ENCODE results near the gene DPH1. TPM values are rescaled to one million over a fixed set of nuclear protein-coding genes. Genes with fewer than 3 reads are reported as not detected.
A peak's percentile ranks its signal among the peaks of the same experiment; 100 is the strongest.

The DPH1 gene
- total and polyA plus RNA-seq, 5 experiments from 2014 or later, result 26.6 to 124 (median 47.0) TPM

DNA sequence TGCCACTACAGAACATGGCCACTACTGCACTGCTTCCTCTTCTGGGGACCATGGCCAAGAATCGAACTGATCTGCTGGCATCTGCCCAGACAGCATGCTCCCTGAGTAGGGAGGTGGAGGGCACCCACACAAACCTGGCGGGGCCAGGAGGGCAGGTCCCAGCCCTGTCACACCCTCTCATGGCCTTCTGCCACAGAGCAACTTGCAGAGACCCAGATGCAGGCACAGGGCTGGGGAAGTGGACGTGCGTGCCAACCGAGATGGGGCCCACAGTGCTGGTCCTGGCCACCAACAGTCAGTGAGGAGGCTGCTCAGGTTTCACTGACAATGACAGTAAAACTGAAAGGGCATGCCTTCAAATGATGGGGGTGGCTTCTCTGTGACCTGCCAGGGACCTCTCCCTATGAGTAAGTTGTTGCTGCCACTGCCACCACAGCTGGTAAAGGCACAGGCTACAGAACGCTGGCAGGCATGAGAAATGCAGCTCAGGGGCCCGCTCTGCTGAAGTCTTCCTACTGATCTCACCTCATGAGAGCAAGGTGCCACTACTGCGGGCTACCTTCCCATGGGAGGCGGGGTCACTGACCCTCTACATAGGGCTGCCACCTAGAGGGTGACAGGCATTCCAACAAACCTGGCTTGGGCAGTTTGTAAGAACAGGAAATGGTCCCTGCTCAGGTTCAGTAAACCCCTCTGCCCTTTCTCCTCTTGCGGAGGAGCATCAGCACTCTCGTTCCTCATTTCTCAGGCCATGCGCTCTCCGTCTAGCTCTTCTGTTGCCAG lies 40.5 kb downstream of the DPH1 start:
- peaks cover 0 to 19% (median 5%) of the 10 kb centered on the region in 4 donors for H3K4me1 Mint-ChIP-seq
- ATAC-seq (peak in 1 of 2 donors; percentile 38), DNase-seq (no peak)
- H3K9me3 Mint-ChIP-seq, result no peaks in the 10 kb centered on the region
- H3K27me3 Mint-ChIP-seq, result peaks cover 0 to 6% (median 1%) of the 10 kb centered on the region in 5 donors
- POLR2A ChIA-PET, result no interaction called here
- H3K27ac Mint-ChIP-seq, result peak overlapping the region in 4 of 10 donors; percentile 24 to 77 (median 41)
- peaks cover 8 to 82% (median 61%) of the 10 kb centered on the region in 3 donors for H3K36me3 Mint-ChIP-seq
- H3K4me3 Mint-ChIP-seq, result peak overlapping the region in 1 of 10 donors; percentile 30

DNA sequence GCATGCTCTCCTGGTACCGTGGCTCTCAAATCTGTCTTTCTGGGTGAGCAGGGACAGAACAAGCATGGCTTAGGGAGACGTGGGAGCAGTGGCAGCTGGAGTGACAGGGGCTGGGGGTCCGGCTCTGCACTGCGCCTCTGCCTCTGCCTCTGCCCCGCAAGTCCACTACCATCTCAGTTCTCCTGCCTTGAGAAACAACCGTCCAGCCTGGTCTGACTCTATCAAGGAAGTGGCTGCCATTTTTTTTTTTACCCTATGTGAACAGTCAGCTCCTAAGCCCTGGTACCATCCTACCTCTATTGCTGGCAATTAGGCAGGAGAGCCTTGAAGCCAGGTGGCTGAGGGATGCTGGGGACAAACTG lies 41.1 kb downstream of the DPH1 start:
- Mint-ChIP-seq H3K36me3 (peaks cover 8 to 81% (median 59%) of the 10 kb centered on the region in 3 donors), H3K4me1 (peaks cover 0 to 24% (median 6%) of the 10 kb centered on the region in 4 donors), H3K9me3 (no peaks in the 10 kb centered on the region), H3K4me3 (no peak overlapping the region), H3K27ac (peak overlapping the region in 3 of 10 donors; percentile 53 to 77 (median 55)), H3K27me3 (peaks cover 0 to 4% (median 1%) of the 10 kb centered on the region in 5 donors)
- no peak for DNase-seq
- no peak for ATAC-seq
- POLR2A ChIA-PET, result no interaction called here

DNA sequence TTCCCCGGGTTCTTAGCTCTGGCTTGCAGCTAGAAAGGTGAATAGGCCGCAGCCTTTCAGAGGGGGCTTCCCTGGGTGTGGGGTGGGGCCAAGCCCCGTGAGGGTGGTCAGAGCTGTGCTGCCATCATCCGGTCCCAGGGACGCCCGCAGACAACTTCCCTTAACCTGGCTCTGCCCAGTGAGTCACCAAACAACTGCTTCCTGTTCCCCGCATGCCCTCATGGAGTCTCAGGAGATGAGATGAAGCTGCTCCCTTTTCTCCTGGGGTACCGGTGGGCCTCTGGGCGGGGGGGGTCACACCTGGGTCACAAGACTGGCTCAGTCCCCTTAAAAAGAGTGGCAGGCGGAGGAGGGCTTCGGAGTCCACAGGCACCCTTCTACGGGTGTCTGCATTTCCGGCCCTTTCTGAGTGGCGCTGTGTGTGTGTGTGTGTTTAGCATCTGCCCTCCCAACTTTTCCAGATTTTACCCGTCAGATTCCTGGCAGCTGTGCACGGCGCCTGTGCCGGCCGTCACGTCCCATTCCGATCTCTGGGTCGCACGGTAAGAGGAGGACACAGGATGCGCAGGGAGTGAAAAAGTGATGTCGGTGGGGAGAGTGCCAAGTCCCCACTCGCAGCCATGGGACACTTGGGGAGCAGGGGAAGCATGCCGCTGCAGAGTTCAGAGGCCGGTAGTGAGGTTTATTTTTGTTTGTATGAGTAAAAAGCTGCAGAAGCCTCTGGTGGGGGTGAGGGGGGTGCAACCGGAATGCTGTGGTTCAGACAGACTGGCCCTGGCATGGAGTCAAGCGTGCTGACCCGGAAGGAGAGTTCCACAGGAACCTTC lies 41.7 kb downstream of the DPH1 start:
- H3K27me3 Mint-ChIP-seq, result peaks cover 0 to 4% (median 0%) of the 10 kb centered on the region in 5 donors
- no peaks in the 10 kb centered on the region for H3K9me3 Mint-ChIP-seq
- POLR2A ChIA-PET, result no interaction called here
- peaks cover 0 to 26% (median 6%) of the 10 kb centered on the region in 4 donors for H3K4me1 Mint-ChIP-seq
- no peak overlapping the region for H3K4me3 Mint-ChIP-seq
- ATAC-seq, result no peak
- DNase-seq, result no peak
- peaks cover 4 to 80% (median 60%) of the 10 kb centered on the region in 3 donors for H3K36me3 Mint-ChIP-seq
- peak overlapping the region in 1 of 10 donors; percentile 7 for H3K27ac Mint-ChIP-seq

DNA sequence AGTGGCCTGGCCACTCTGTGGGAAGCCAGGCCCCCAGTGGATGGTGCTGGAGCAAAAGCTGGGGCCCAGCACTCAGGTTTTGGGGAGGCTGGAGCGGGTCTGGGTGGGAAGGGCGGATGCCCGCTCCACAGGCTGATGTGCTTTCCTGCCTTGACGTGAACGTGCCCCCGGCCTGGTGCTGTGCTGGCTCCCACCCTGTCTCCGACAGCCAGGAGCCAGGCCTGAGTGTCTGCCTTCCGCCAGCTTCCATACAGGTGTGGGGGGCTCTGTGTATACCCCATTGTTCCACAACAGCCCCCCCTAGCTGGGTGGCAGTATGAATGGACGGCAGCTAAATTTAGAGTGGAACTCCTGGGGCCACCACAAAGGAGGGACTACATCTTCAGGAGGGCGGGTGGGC lies 45.0 kb downstream of the DPH1 start:
- DNase-seq, result no peak
- peaks cover 0 to 28% (median 5%) of the 10 kb centered on the region in 4 donors for H3K4me1 Mint-ChIP-seq
- no peaks in the 10 kb centered on the region for H3K9me3 Mint-ChIP-seq
- no peak overlapping the region for H3K4me3 Mint-ChIP-seq
- H3K36me3 Mint-ChIP-seq, result peaks cover 2 to 81% (median 53%) of the 10 kb centered on the region in 3 donors
- peak overlapping the region in 1 of 10 donors; percentile 31 for H3K27ac Mint-ChIP-seq
- no peak for ATAC-seq
- POLR2A ChIA-PET, result no interaction called here
- peaks cover 0 to 2% (median 0%) of the 10 kb centered on the region in 5 donors for H3K27me3 Mint-ChIP-seq

DNA sequence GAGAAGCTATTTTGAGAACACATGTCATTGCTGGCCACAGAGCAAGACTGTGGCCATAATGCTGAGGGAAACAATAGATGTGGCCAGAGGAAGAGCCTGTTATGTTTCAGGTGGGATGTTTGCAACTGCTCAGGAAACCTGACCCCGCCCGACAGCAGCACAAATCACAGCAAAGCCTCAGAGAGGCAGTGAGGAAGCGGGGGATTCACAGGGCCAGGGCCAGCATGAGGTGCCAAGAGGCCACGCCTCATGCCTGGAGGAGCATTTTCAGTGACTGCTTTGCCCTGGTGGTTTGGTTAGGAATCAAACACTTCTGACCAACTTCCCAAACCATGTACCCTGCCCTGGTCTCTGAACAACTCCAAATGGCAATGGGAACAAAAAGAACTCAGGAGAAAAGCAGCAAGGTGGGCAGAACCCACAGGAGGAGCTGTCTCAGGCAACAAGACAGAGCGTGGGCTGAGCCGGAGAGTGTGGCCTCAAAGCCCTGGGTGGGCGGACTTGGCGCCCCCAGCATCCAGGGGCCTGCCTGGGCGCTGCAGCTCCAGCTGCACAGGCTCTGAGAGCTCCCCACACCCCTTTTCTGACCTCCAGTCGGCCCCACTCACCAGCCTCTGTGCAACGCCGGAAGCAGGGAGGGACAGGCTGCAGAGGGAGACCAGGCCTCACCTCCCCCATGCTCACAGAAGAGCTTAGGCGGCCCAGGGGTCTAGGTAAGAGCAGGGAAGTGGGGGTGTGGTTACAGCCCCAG lies 45.6 kb downstream of the DPH1 start:
- H3K36me3 Mint-ChIP-seq, result peaks cover 0 to 82% (median 55%) of the 10 kb centered on the region in 3 donors
- peak overlapping the region in 4 of 10 donors; percentile 11 to 58 (median 38) for H3K27ac Mint-ChIP-seq
- ATAC-seq (peak in 1 of 2 donors; percentile 25), DNase-seq (no peak)
- peaks cover 0 to 25% (median 5%) of the 10 kb centered on the region in 4 donors for H3K4me1 Mint-ChIP-seq
- POLR2A ChIA-PET, result interaction anchor here (0.6 kb wide), 1 partner anchor 360 kb away, joined by 4 read pairs; no protein-coding TSS in a partner anchor
- no peak overlapping the region for H3K4me3 Mint-ChIP-seq
- H3K9me3 Mint-ChIP-seq, result no peaks in the 10 kb centered on the region
- peaks cover 0 to 2% (median 0%) of the 10 kb centered on the region in 5 donors for H3K27me3 Mint-ChIP-seq

DNA sequence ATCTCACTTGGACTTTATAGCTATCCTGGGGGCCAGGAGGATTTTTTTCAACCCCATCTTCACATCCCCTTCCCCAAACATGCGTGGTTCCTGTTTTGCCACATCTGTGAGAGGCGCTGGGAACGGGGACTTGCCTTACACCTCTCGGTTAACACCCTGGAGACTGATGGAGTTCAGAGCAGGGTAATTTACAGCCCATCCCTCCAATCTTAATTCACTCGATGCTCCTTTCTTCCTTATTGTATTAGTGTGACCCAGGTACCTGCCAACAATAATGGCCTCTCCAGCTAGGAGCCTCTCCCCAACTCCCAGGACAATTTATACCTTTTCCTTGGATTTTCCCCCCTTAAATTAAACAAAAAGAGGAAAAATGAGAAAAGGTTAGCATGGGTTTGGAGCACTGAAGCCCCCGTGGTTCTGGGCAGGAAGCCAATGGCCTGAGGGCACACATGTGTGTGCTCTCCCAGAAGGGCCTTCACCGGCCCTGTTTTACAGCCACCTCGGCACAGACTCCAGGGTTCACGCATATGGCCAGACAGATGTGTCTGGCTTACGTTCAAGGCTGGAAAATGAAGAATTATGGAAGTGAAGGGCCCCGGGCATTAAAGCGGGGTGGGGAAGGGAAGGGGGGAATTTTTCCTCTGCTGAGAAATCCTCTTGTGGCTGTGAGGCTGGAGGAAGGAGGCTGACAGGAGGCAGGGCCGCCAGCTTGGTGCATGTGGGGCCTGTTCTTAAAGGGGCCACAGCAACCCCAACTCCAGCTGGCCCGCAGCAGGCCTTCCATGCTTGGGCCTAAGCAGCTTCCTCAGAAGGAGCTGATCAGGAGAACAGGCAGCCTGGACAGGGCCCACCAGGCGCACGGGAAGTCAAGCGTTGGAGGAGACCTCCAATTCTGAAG lies 46.4 kb downstream of the DPH1 start:
- no peak overlapping the region for H3K4me3 Mint-ChIP-seq
- peaks cover 0 to 2% (median 0%) of the 10 kb centered on the region in 5 donors for H3K27me3 Mint-ChIP-seq
- POLR2A ChIA-PET, result interaction anchor here (0.6 kb wide), 1 partner anchor 360 kb away, joined by 4 read pairs; no protein-coding TSS in a partner anchor
- H3K4me1 Mint-ChIP-seq, result peaks cover 0 to 23% (median 4%) of the 10 kb centered on the region in 4 donors
- H3K36me3 Mint-ChIP-seq, result peaks cover 0 to 81% (median 55%) of the 10 kb centered on the region in 3 donors
- H3K27ac Mint-ChIP-seq, result peak overlapping the region in 1 of 10 donors; percentile 66
- no peak for DNase-seq
- ATAC-seq, result no peak
- no peaks in the 10 kb centered on the region for H3K9me3 Mint-ChIP-seq

DNA sequence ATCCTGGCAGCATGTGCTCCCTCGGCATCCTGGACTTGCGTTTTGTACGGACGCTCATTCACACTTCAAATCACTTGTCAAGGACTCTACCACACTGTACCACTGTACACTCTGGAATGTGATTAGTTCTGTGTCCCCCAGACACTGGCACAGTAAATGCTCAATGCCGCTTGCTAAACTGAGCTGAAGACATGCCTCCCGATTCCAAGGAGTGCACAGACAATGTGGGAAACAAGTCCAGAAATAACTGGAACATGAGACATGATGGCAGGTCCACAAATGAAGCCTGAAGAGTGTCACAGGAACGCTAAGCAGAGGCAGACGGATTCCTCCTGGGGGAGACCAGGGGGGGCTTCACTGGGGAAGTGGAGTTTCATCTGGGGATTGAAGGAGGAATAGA lies 47.1 kb downstream of the DPH1 start:
- Mint-ChIP-seq H3K27ac (no peak overlapping the region), H3K4me1 (peaks cover 0 to 30% (median 5%) of the 10 kb centered on the region in 4 donors), H3K27me3 (peaks cover 0 to 2% (median 0%) of the 10 kb centered on the region in 5 donors), H3K9me3 (no peaks in the 10 kb centered on the region), H3K36me3 (peaks cover 5 to 81% (median 60%) of the 10 kb centered on the region in 3 donors), H3K4me3 (no peak overlapping the region)
- ATAC-seq (no peak), DNase-seq (no peak)
- POLR2A ChIA-PET, result no interaction called here

DNA sequence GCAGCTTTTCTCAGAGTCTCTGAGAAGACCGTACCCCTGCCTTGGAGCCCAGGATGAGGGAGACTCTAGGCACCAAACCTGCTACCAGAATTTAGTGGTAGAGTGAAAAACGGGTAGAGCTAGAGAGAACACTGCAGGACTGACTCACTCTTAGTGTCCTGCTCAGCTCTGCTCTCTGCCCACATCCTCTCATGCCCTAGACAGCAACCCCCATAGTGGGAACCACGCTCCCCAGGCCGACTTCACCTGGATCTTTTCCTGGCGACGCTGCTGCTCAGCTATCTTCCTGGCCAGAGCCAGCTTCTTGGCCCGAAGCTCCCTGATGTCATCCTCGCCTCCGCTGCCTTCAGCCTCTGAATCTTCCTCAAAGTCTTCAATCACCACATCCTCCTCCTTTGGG lies 51.6 kb downstream of the DPH1 start:
- Mint-ChIP-seq H3K27ac (peak overlapping the region in 1 of 10 donors; percentile 36), H3K36me3 (peaks cover 6 to 78% (median 55%) of the 10 kb centered on the region in 3 donors), H3K9me3 (no peaks in the 10 kb centered on the region), H3K4me1 (peaks cover 0 to 40% (median 4%) of the 10 kb centered on the region in 4 donors), H3K4me3 (no peak overlapping the region), H3K27me3 (peaks cover 0 to 2% (median 0%) of the 10 kb centered on the region in 5 donors)
- DNase-seq (no peak), ATAC-seq (no peak)
- POLR2A ChIA-PET, result no interaction called here

DNA sequence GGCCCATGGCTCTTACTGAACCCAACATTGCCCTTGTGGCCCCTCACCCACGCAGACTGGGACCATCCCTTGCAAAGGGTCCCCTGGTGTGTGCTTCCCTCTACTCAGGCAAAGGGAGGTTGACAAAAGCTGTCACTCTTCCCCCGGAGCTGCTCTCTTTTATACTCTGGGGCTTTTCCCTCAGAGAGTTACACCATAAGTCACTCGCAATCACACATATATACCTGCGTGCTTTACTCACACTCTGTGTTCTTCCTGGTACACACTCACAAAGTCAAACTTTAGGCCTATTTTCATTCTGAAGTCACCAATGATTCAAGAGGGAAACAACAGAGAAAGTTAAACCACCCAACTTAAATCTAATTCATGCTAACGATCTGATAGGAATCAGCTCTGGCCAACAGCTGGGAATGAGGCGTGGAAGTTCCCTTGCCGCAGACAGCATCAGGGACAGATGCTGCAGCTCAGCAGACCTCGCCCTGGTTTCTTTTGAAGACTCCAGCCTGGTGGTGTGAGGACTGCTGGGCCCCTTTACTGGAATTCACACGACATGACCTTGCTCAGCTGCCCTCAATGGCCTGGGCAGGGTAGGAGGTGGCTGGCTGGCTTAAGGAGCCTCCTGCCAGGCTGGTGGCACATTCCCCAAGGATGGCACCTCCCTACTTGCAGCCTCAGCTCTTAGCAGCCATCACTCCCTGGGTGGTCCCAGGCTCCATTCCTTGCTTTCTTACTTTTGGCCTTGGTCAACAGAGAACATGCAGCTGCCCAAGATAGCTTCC lies 52.2 kb downstream of the DPH1 start:
- Mint-ChIP-seq H3K4me3 (no peak overlapping the region), H3K4me1 (peaks cover 3 to 45% (median 6%) of the 10 kb centered on the region in 4 donors), H3K9me3 (no peaks in the 10 kb centered on the region), H3K36me3 (peaks cover 6 to 79% (median 55%) of the 10 kb centered on the region in 3 donors), H3K27ac (peak overlapping the region in 2 of 10 donors; percentile 36 to 50), H3K27me3 (peaks cover 0 to 2% (median 0%) of the 10 kb centered on the region in 5 donors)
- DNase-seq (no peak), ATAC-seq (no peak)
- POLR2A ChIA-PET, result interaction anchor here (0.6 kb wide), 1 partner anchor 10 kb away, joined by 3 read pairs; no protein-coding TSS in a partner anchor

DNA sequence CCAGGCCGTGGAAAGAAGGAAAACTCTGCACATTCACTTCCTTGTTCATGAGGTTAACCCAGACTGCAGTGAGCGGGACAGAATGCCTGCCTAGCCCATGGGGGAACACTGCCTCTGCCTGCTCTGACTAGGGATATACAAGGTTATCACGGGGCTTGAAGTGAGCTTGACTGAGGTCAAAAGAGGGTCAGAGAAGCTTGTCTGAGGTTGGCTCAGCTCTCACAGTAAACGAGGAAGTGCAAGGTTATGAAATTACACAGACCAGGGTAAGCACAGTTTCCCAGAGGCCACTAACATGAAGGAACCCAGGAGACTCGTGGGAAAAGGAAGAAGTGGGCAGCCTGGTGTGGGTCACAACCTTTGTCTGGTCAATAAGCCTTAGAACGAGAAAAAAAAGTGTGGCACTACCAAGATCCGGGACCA lies 53.7 kb downstream of the DPH1 start:
- no peak for DNase-seq
- Mint-ChIP-seq H3K36me3 (peaks cover 6 to 67% (median 46%) of the 10 kb centered on the region in 3 donors), H3K27ac (peak overlapping the region in 2 of 10 donors; percentile 20 to 26), H3K27me3 (peaks cover 0 to under 1% (median 0%) of the 10 kb centered on the region in 5 donors), H3K4me1 (peaks cover 12 to 59% (median 19%) of the 10 kb centered on the region in 4 donors), H3K9me3 (no peaks in the 10 kb centered on the region), H3K4me3 (peak overlapping the region in 1 of 10 donors; percentile 11)
- POLR2A ChIA-PET, result no interaction called here
- no peak for ATAC-seq

Measured in naive thymus-derived CD8-positive, alpha-beta T cell (primary cell).